NB4 (cell line): Measurements from ENCODE around the gene PCDH12.

Source experiments
- CTCF ChIP-seq: IDR thresholded peaks from one replicate; pipeline ENCODE4 v1.5.1; 2012; ENCODE audit warnings: low read depth, low read length
- POLR2A ChIP-seq: IDR thresholded peaks from 2 replicates; pipeline ENCODE4 v1.6.1; 2011; ENCODE audit warnings: mild to moderate bottlenecking; ENCODE audit not compliant: insufficient read length; ENCODE audit errors: extremely low read depth

- TF ChIP-seq CTCF = no peak
- TF ChIP-seq POLR2A = no peak
Observed at GRCh38 chr5:141906517-141906916, 51.5 kb downstream of the PCDH12 start.
